ENCODE data around the gene ESRP2. TPM values are rescaled to one million over a fixed set of nuclear protein-coding genes. Genes with fewer than 3 reads are reported as not detected.

Gene ESRP2
- total and polyA plus RNA-seq, 9 of the 15 experiments (the other 6 are each of a cell fraction or from before 2014, with no cell fraction given), result 0.05 to 0.15 (median 0.07) TPM; not detected in 6

- Histone ChIP-seq H3K4me1 (replicated peaks in 1 of 2; ENCODE audit: control insufficient read depth in 2 of 2, insufficient read depth in 2 of 2, low read length in 2 of 2) (peaks cover 0 to 15% of the 10 kb centered on the region in 2 experiments; a peak in 4 of 5 replicates), H3K27ac (ENCODE audit: extremely low read depth, low read depth, low read length) (no peak overlapping the region), H2AFZ (ENCODE audit: low read depth, low read length) (no peak overlapping the region), H3K4me3 (no peak overlapping the region), H4K20me1 (replicated peaks; ENCODE audit: control insufficient read depth, insufficient read depth, low read length) (0 out of 2 replicates have a peak, but pooled peaks cover under 1% of the 10 kb centered on the region), H3K36me3 (ENCODE audit: control insufficient read depth, insufficient read depth, low read length) (peaks cover 53% of the 10 kb centered on the region), H3K27me3 (ENCODE audit: control insufficient read depth in 2 of 2, insufficient read depth in 2 of 2, low read length in 2 of 2) (no peaks in the 10 kb centered on the region), H3K4me2 (ENCODE audit: insufficient read depth, low read length) (no peak overlapping the region), H3K9me1 (ENCODE audit: control insufficient read depth, insufficient read depth, low read length) (no peaks in the 10 kb centered on the region), H3K9ac (ENCODE audit: insufficient read depth in 1 of 2, low read depth in 2 of 2, low read length in 2 of 2) (no peak overlapping the region), H3K9me3 (replicated peaks; ENCODE audit: control insufficient read depth, insufficient read depth, low read depth, low read length) (no peaks in the 10 kb centered on the region), H3K79me2 (ENCODE audit: control insufficient read depth, insufficient read depth, low read length) (peaks cover 14% of the 10 kb centered on the region)
- ATAC-seq, result no peak
- FAIRE-seq, result peak; percentile 52
- intact Hi-C loops (cut with micrococcal nuclease), result no loop called here
- DNase-seq (ENCODE audit: extremely low read depth in 1 of 4, low spot score in 3 of 4), result no peak
- POLR2A ChIA-PET, result interaction anchor here (0.6 to 1.5 kb wide), 8 partner anchors 8 to 509 kb away, joined by 3 to 7 read pairs (median 4); partner anchors contain the start of genes DDX28, DUS2, PRMT7 and SLC7A6
- in situ Hi-C loops (cut with MboI), result no loop called here
- BruUV-seq (replicated peaks), result no TSS peak
- WGBS (ENCODE audit: insufficient coverage, low coverage, missing lambda C conversion rate), result 89% methylated on average over 13 of the region's 13 CpGs
- CTCF ChIA-PET (ENCODE audit: low intra/inter-chr PET ratio), result no interaction called here
- TF ChIP-seq ZNF586 (CRISPR knock-in tag; conservative IDR thresholded peaks at IDR 0.05) (no peak), PHB (CRISPR knock-in tag; IDR thresholded peaks at IDR 0.05) (no peak), ZNF395 (CRISPR knock-in tag; IDR thresholded peaks at IDR 0.05) (no peak), HDAC6 (IDR thresholded peaks at IDR 0.05; ENCODE audit: low read depth, low read length) (no peak), ZNF766 (CRISPR knock-in tag; conservative IDR thresholded peaks at IDR 0.05) (no peak), XRCC3 (IDR thresholded peaks at IDR 0.05) (no peak), CBX1 (IDR thresholded peaks at IDR 0.05; ENCODE audit: low read depth) (no peak), ATF4 (CRISPR knock-in tag; IDR thresholded peaks at IDR 0.05) (no peak), TFAP4 (CRISPR knock-in tag; IDR thresholded peaks at IDR 0.05; ENCODE audit: borderline replicate concordance) (no peak), RREB1 (CRISPR knock-in tag; IDR thresholded peaks at IDR 0.05) (no peak), RBM39 (optimal IDR thresholded peaks at IDR 0.05; ENCODE audit: low read depth, low read length) (no peak), ZC3H4 (CRISPR knock-in tag; IDR thresholded peaks at IDR 0.05; ENCODE audit: borderline replicate concordance) (no peak)
Measured at GRCh38 chr16:68279726-68280558, 44.0 kb upstream of the ESRP2 start.

Data from K562 (cell line).